GM23338 (cell line): ENCODE results near the gene ABHD14A. TPM values are rescaled to one million over a fixed set of nuclear protein-coding genes. Genes with fewer than 3 reads are reported as not detected.

ENCODE experiments used
- ATAC-seq: fragments of 200-7000 bp; cut with Tn5 transposase; 3 replicates; pipeline ENCODE4 v1.9.1; 2020
- DNase-seq: peaks from one replicate; pipeline ENCODE4 v3.0.0-alpha.2; 2015; ENCODE audit warnings: low spot score
- H2AFZ ChIP-seq: fragments of 200-600 bp; sonication (generic); 2 replicates; pipeline ENCODE4 v1.8.0; 2016; ENCODE audit warnings: antibody characterized with exemption, mild to moderate bottlenecking, moderate library complexity
- H3F3A ChIP-seq: fragments of 200-600 bp; sonication (generic); replicated peaks from 2 replicates; pipeline ENCODE4 v1.8.0; 2017; ENCODE audit warnings: antibody characterized with exemption, mixed run types, low read depth
- H3K27ac ChIP-seq: fragments of 200-600 bp; sonication (generic); 2 replicates; pipeline ENCODE4 v1.6.1; 2016; ENCODE audit warnings: low read depth
- H3K27me3 ChIP-seq: fragments of 200-600 bp; sonication (generic); 2 replicates; pipeline ENCODE4 v1.8.0; 2016; ENCODE audit warnings: mild to moderate bottlenecking, mixed run types, moderate library complexity; ENCODE audit not compliant: insufficient read depth
- H3K36me3 ChIP-seq: fragments of 200-600 bp; sonication (generic); 2 replicates; pipeline ENCODE4 v1.8.0; 2016; ENCODE audit warnings: mild to moderate bottlenecking; ENCODE audit not compliant: insufficient read depth
- H3K4me1 ChIP-seq: fragments of 200-600 bp; sonication (generic); 2 replicates; pipeline ENCODE4 v1.8.0; 2016; ENCODE audit warnings: mild to moderate bottlenecking, moderate library complexity; ENCODE audit not compliant: insufficient read depth
- H3K4me2 ChIP-seq: fragments of 200-600 bp; sonication (generic); 2 replicates; pipeline ENCODE4 v1.7.1; 2017; ENCODE audit warnings: mixed run types
- H3K4me3 ChIP-seq: fragments of 200-600 bp; sonication (generic); 2 replicates; pipeline ENCODE4 v1.6.1; 2016; ENCODE audit warnings: mixed run types
- H3K79me2 ChIP-seq: fragments of 200-600 bp; sonication (generic); replicated peaks from 2 replicates; pipeline ENCODE4 v1.8.0; 2017; ENCODE audit warnings: mild to moderate bottlenecking; ENCODE audit not compliant: insufficient read depth
- H3K9me2 ChIP-seq: fragments of 200-600 bp; sonication (generic); 2 replicates; pipeline ENCODE4 v1.8.0; 2017; ENCODE audit not compliant: insufficient read depth
- H4K20me1 ChIP-seq: fragments of 200-600 bp; sonication (generic); replicated peaks from 2 replicates; pipeline ENCODE4 v1.8.0; 2017; ENCODE audit warnings: mild to moderate bottlenecking; ENCODE audit not compliant: insufficient read depth
- H3K27ac Mint-ChIP-seq: 2 replicates; pipeline ENCODE4 v1.8.0; 2020; ENCODE audit warnings: inconsistent platforms, mild to moderate bottlenecking, moderate library complexity, mixed read lengths
- H3K27me3 Mint-ChIP-seq: 3 replicates; pipeline ENCODE4 v1.8.0; 2022; ENCODE audit warnings: low read depth, mild to moderate bottlenecking, moderate library complexity, mixed read lengths, inconsistent platforms; ENCODE audit not compliant: insufficient read depth, poor library complexity
- H3K36me3 Mint-ChIP-seq: 3 replicates; pipeline ENCODE4 v1.8.0; 2021; ENCODE audit warnings: low read depth, mild to moderate bottlenecking, inconsistent platforms, moderate library complexity, mixed read lengths
- H3K4me1 Mint-ChIP-seq: 3 replicates; pipeline ENCODE4 v1.8.0; 2020; ENCODE audit warnings: mild to moderate bottlenecking, inconsistent platforms, mixed read lengths
- H3K4me3 Mint-ChIP-seq: 3 replicates; pipeline ENCODE4 v1.8.0; 2021; ENCODE audit warnings: moderate library complexity, mild to moderate bottlenecking, inconsistent platforms, mixed read lengths
- H3K9me3 Mint-ChIP-seq: 3 replicates; pipeline ENCODE4 v1.8.0; 2020; ENCODE audit warnings: moderate library complexity, mild to moderate bottlenecking, inconsistent platforms, mixed read lengths
- CREB1 ChIP-seq: fragments of 250-450 bp; sonication (Bioruptor Pico); IDR thresholded peaks from 2 replicates; pipeline ENCODE4 v1.5.0; 2020; ENCODE audit warnings: low read depth, mild to moderate bottlenecking, moderate library complexity
- ETS1 ChIP-seq: IDR thresholded peaks from 2 replicates; pipeline ENCODE4 v1.6.1; 2016; ENCODE audit warnings: antibody characterized with exemption
- EZH2 ChIP-seq: fragments of 200-600 bp; sonication (generic); IDR thresholded peaks from one replicate; pipeline ENCODE4 v1.8.0; 2017; ENCODE audit warnings: antibody characterized with exemption, mild to moderate bottlenecking, low read depth; ENCODE audit not compliant: unreplicated experiment
- EZH2phosphoT487 ChIP-seq: fragments of 200-600 bp; sonication (generic); IDR thresholded peaks from one replicate; pipeline ENCODE4 v1.8.1; 2018; ENCODE audit warnings: antibody characterized with exemption; ENCODE audit not compliant: unreplicated experiment
- JUNB ChIP-seq: IDR thresholded peaks from one replicate; pipeline ENCODE4 v1.6.1; 2016; ENCODE audit warnings: antibody characterized with exemption; ENCODE audit not compliant: unreplicated experiment
- NANOG ChIP-seq: IDR thresholded peaks from 2 replicates; pipeline ENCODE4 v1.6.1; 2016; ENCODE audit warnings: antibody characterized with exemption, borderline replicate concordance
- POLR2AphosphoS5 ChIP-seq: IDR thresholded peaks from 2 replicates; pipeline ENCODE4 v1.6.1; 2016; ENCODE audit warnings: antibody characterized with exemption, low read depth
- REST ChIP-seq: IDR thresholded peaks from one replicate; pipeline ENCODE4 v1.6.1; 2018; ENCODE audit warnings: antibody characterized with exemption; ENCODE audit not compliant: unreplicated experiment
- STAT1 ChIP-seq: IDR thresholded peaks from one replicate; pipeline ENCODE4 v1.6.1; 2016; ENCODE audit warnings: antibody characterized with exemption; ENCODE audit not compliant: unreplicated experiment
- ZNF114 ChIP-seq: fragments of 250-450 bp; sonication (Bioruptor Pico); IDR thresholded peaks from 2 replicates; pipeline ENCODE4 v1.5.0; 2020; ENCODE audit warnings: mild to moderate bottlenecking, moderate library complexity
- ZNF331 ChIP-seq: fragments of 250-450 bp; sonication (Bioruptor Pico); IDR thresholded peaks from 2 replicates; pipeline ENCODE4 v1.5.0; 2020; ENCODE audit warnings: low read depth, mild to moderate bottlenecking, moderate library complexity
- polyA plus RNA-seq: library from polyadenylated mRNA; unstranded; fragments of >200 nt; fragmentation: Nextera tagmentation; extraction: Ambion mirVana; gene quantifications from 2 replicates; pipeline ENCODE4 v1.2.1, GENCODE V29; 2016
- total RNA-seq: library from RNA; depleted of rRNA; stranded (reverse); fragments of >200 nt; shearing (Covaris generic); gene quantifications from 2 replicates; pipeline ENCODE4 v1.2.3, GENCODE V29; 2014
- TF ChIP-seq, protein P1 (sequence below): fragments of 250-450 bp; sonication (Bioruptor Pico); IDR thresholded peaks from 2 replicates; pipeline ENCODE4 v1.5.0; 2020; ENCODE audit warnings: mild to moderate bottlenecking, moderate library complexity
- TF ChIP-seq, protein P2 (sequence below), 2 experiments: fragments of 200-600 bp in 1 of 2; sonication (generic) in 1 of 2; conservative IDR thresholded peaks; 2 replicates each; pipeline versions ENCODE4 v1.5.1 to v1.6.1; 2016 to 2017; ENCODE audit warnings: antibody characterized with exemption in 2 of 2, low read depth in 2 of 2, mild to moderate bottlenecking in 2 of 2, moderate library complexity in 1 of 2

Gene ABHD14A
- total and polyA plus RNA-seq, 2 experiments from 2014 or later: 7.8 to 12.7 TPM

GRCh38 chr3:51946796-51947195, 28.1 kb upstream of the ABHD14A start:
- Histone ChIP-seq H3K4me2 (no peak overlapping the region), H3K9me2 (no peaks in the 10 kb centered on the region), H3F3A (no peaks in the 10 kb centered on the region), H3K4me1 (no peaks in the 10 kb centered on the region), H2AFZ (no peak overlapping the region), H3K79me2 (no peaks in the 10 kb centered on the region), H3K27ac (no peak overlapping the region), H3K4me3 (no peak overlapping the region), H3K27me3 (peaks cover 11% of the 10 kb centered on the region; the same call in 1 of the 2 replicates), H3K36me3 (no peaks in the 10 kb centered on the region), H4K20me1 (no peaks in the 10 kb centered on the region)
- DNase-seq (no peak), ATAC-seq (no peak)
- Mint-ChIP-seq H3K36me3 (0 out of 3 replicates have a peak, but pooled peaks cover 2% of the 10 kb centered on the region), H3K27me3 (peaks cover 23% of the 10 kb centered on the region), H3K27ac (no peak overlapping the region), H3K4me1 (peaks cover 3% of the 10 kb centered on the region; the same call in 1 of the 3 replicates), H3K9me3 (no peaks in the 10 kb centered on the region), H3K4me3 (no peak overlapping the region)
- TF ChIP-seq CREB1 (CRISPR knock-in tag) (no peak), STAT1 (no peak), ZNF331 (no peak), EZH2 (no peak), EZH2phosphoT487 (no peak), ZNF114 (CRISPR knock-in tag) (no peak), REST (no peak), JUNB (no peak), NANOG (no peak), POLR2AphosphoS5 (no peak), ETS1 (no peak)
- TF ChIP-seq, protein P1, sequence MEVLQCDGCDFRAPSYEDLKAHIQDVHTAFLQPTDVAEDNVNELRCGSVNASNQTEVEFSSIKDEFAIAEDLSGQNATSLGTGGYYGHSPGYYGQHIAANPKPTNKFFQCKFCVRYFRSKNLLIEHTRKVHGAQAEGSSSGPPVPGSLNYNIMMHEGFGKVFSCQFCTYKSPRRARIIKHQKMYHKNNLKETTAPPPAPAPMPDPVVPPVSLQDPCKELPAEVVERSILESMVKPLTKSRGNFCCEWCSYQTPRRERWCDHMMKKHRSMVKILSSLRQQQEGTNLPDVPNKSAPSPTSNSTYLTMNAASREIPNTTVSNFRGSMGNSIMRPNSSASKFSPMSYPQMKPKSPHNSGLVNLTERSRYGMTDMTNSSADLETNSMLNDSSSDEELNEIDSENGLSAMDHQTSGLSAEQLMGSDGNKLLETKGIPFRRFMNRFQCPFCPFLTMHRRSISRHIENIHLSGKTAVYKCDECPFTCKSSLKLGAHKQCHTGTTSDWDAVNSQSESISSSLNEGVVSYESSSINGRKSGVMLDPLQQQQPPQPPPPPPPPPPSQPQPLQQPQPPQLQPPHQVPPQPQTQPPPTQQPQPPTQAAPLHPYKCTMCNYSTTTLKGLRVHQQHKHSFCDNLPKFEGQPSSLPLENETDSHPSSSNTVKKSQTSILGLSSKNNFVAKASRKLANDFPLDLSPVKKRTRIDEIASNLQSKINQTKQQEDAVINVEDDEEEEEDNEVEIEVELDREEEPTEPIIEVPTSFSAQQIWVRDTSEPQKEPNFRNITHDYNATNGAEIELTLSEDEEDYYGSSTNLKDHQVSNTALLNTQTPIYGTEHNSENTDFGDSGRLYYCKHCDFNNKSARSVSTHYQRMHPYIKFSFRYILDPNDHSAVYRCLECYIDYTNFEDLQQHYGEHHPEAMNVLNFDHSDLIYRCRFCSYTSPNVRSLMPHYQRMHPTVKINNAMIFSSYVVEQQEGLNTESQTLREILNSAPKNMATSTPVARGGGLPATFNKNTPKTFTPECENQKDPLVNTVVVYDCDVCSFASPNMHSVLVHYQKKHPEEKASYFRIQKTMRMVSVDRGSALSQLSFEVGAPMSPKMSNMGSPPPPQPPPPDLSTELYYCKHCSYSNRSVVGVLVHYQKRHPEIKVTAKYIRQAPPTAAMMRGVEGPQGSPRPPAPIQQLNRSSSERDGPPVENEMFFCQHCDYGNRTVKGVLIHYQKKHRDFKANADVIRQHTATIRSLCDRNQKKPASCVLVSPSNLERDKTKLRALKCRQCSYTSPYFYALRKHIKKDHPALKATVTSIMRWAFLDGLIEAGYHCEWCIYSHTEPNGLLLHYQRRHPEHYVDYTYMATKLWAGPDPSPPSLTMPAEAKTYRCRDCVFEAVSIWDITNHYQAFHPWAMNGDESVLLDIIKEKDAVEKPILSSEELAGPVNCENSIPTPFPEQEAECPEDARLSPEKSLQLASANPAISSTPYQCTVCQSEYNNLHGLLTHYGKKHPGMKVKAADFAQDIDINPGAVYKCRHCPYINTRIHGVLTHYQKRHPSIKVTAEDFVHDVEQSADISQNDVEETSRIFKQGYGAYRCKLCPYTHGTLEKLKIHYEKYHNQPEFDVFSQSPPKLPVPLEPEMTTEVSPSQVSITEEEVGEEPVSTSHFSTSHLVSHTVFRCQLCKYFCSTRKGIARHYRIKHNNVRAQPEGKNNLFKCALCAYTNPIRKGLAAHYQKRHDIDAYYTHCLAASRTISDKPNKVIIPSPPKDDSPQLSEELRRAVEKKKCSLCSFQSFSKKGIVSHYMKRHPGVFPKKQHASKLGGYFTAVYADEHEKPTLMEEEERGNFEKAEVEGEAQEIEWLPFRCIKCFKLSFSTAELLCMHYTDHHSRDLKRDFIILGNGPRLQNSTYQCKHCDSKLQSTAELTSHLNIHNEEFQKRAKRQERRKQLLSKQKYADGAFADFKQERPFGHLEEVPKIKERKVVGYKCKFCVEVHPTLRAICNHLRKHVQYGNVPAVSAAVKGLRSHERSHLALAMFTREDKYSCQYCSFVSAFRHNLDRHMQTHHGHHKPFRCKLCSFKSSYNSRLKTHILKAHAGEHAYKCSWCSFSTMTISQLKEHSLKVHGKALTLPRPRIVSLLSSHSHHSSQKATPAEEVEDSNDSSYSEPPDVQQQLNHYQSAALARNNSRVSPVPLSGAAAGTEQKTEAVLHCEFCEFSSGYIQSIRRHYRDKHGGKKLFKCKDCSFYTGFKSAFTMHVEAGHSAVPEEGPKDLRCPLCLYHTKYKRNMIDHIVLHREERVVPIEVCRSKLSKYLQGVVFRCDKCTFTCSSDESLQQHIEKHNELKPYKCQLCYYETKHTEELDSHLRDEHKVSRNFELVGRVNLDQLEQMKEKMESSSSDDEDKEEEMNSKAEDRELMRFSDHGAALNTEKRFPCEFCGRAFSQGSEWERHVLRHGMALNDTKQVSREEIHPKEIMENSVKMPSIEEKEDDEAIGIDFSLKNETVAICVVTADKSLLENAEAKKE: no peak
- TF ChIP-seq, protein P2, sequence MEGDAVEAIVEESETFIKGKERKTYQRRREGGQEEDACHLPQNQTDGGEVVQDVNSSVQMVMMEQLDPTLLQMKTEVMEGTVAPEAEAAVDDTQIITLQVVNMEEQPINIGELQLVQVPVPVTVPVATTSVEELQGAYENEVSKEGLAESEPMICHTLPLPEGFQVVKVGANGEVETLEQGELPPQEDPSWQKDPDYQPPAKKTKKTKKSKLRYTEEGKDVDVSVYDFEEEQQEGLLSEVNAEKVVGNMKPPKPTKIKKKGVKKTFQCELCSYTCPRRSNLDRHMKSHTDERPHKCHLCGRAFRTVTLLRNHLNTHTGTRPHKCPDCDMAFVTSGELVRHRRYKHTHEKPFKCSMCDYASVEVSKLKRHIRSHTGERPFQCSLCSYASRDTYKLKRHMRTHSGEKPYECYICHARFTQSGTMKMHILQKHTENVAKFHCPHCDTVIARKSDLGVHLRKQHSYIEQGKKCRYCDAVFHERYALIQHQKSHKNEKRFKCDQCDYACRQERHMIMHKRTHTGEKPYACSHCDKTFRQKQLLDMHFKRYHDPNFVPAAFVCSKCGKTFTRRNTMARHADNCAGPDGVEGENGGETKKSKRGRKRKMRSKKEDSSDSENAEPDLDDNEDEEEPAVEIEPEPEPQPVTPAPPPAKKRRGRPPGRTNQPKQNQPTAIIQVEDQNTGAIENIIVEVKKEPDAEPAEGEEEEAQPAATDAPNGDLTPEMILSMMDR (conservative IDR thresholded peaks at IDR 0.05; ENCODE audit: low read depth in 2 of 2): no peak
